Endothelial cell of umbilical vein (primary cell): Measurements from ENCODE around the gene CHN2. TPM values are rescaled to one million over a fixed set of nuclear protein-coding genes. Genes with fewer than 3 reads are reported as not detected.

ENCODE experiments used
- BruUV-seq: library from RNA; stranded (reverse); fragments of 400-500 nt; replicated peaks from 2 replicates; lab custom pipeline; 2021; lab: Mats Ljungman, UMichigan
- CTCF ChIA-PET: fragments of 300-600, 350-600 bp; sonication (Branson Sonifier 250); formaldehyde crosslinking; loops from one replicate; lab custom pipeline; 2021; ENCODE audit warnings: antibody characterized with exemption, inconsistent platforms; lab: Charles Lee
- POLR2A ChIA-PET: fragments of 300-600, 350-600 bp; sonication (Branson Sonifier 250); formaldehyde crosslinking; loops from one replicate; lab custom pipeline; 2021; ENCODE audit warnings: antibody characterized with exemption, inconsistent platforms; lab: Charles Lee
- DNase-seq: peaks from one replicate; pipeline ENCODE4 v3.0.0-alpha.2; 2011; ENCODE audit warnings: low read depth, low spot score
- FAIRE-seq: peaks from 2 replicates; lab custom pipeline; 2011; peaks lifted over from hg19 to GRCh38; lab: Jason Lieb, UNC
- H2AFZ ChIP-seq: 2 replicates; pipeline ENCODE4 v1.6.0; 2012; ENCODE audit warnings: low read depth, low read length, control low read depth, inconsistent platforms
- H3K27ac ChIP-seq: 2 replicates; pipeline ENCODE4 v1.5.1; 2011; ENCODE audit warnings: low read depth, mild to moderate bottlenecking, control low read depth, low read length, moderate library complexity; ENCODE audit not compliant: insufficient read depth
- H3K27me3 ChIP-seq, 2 experiments: 2 replicates each; pipeline versions ENCODE4 v1.6.0 to v1.6.1; 2011; ENCODE audit warnings: low read length in 2 of 2, mixed read lengths in 1 of 2; ENCODE audit not compliant: control insufficient read depth in 2 of 2, insufficient read depth in 2 of 2
- H3K36me3 ChIP-seq, 2 experiments: 2 replicates in 1 of 2; 3 replicates in 1 of 2; pipeline ENCODE4 v1.5.1; 2011; ENCODE audit warnings: low read length in 2 of 2, mild to moderate bottlenecking in 1 of 2, moderate library complexity in 1 of 2; ENCODE audit not compliant: control insufficient read depth in 2 of 2, insufficient read depth in 2 of 2; ENCODE audit errors: extremely low read depth in 1 of 2
- H3K4me1 ChIP-seq: 3 replicates; pipeline ENCODE4 v1.5.1; 2011; ENCODE audit warnings: mild to moderate bottlenecking, low read length; ENCODE audit not compliant: control insufficient read depth, insufficient read depth; ENCODE audit errors: extremely low read depth
- H3K4me2 ChIP-seq: 2 replicates; pipeline ENCODE4 v1.6.1; 2011; ENCODE audit warnings: low read length, control low read depth, mixed read lengths; ENCODE audit not compliant: insufficient read depth
- H3K4me3 ChIP-seq, 3 experiments: fragments of 200-600 bp in 1 of 3; sonication (generic), shearing (Covaris generic) in 1 of 3; replicated peaks in 1 of 3; 2 replicates each; pipeline ENCODE4 v1.5.1; 2011 to 2016; ENCODE audit warnings: control low read depth in 3 of 3, low read length in 3 of 3, mild to moderate bottlenecking in 2 of 3, inconsistent platforms in 1 of 3, low read depth in 1 of 3, moderate library complexity in 1 of 3; ENCODE audit not compliant: insufficient read depth in 1 of 3
- H3K79me2 ChIP-seq: 2 replicates; pipeline ENCODE4 v1.6.0; 2012; ENCODE audit warnings: low read length, inconsistent platforms; ENCODE audit not compliant: control insufficient read depth, insufficient read depth
- H3K9ac ChIP-seq: replicated peaks from 2 replicates; pipeline ENCODE3; 2011; ENCODE audit warnings: low read length, control low read depth; ENCODE audit not compliant: insufficient read depth; ENCODE audit errors: extremely low read depth
- H3K9me1 ChIP-seq: replicated peaks from 3 replicates; pipeline ENCODE4 v1.6.0; 2011; ENCODE audit warnings: mild to moderate bottlenecking, low read length; ENCODE audit not compliant: control insufficient read depth, insufficient read depth; ENCODE audit errors: extremely low read depth
- H3K9me3 ChIP-seq: replicated peaks from 2 replicates; pipeline ENCODE4 v1.5.1; 2012; ENCODE audit warnings: low read length, inconsistent platforms; ENCODE audit not compliant: control insufficient read depth, insufficient read depth
- H4K20me1 ChIP-seq: replicated peaks from 2 replicates; pipeline ENCODE3; 2011; ENCODE audit warnings: mild to moderate bottlenecking, low read length; ENCODE audit not compliant: control insufficient read depth, insufficient read depth; ENCODE audit errors: extremely low read depth
- EZH2 ChIP-seq: IDR thresholded peaks from 2 replicates; pipeline ENCODE4 v1.6.1; 2012; ENCODE audit warnings: borderline replicate concordance, low read depth, mild to moderate bottlenecking, moderate library complexity, low read length, inconsistent platforms; ENCODE audit not compliant: severe bottlenecking
- FOS ChIP-seq: IDR thresholded peaks from 2 replicates; pipeline ENCODE4 v1.6.1; 2011; ENCODE audit warnings: mild to moderate bottlenecking, low read length, moderate library complexity, borderline replicate concordance; ENCODE audit not compliant: insufficient read depth
- GATA2 ChIP-seq: IDR thresholded peaks from 2 replicates; pipeline ENCODE4 v1.7.0; 2011; ENCODE audit warnings: low read depth, mild to moderate bottlenecking, moderate library complexity, mixed read lengths, low read length; ENCODE audit not compliant: insufficient read length, insufficient read depth
- JUN ChIP-seq: IDR thresholded peaks from 2 replicates; pipeline ENCODE4 v1.6.1; 2011; ENCODE audit warnings: borderline replicate concordance, low read depth; ENCODE audit not compliant: insufficient read length, insufficient read depth
- MAX ChIP-seq: IDR thresholded peaks from 2 replicates; pipeline ENCODE4 v1.6.1; 2011; ENCODE audit not compliant: insufficient read depth, insufficient read length
- MYC ChIP-seq: IDR thresholded peaks from one replicate; pipeline ENCODE4 v1.6.1; 2011; ENCODE audit warnings: mild to moderate bottlenecking, low read depth, low read length
- POLR2A ChIP-seq: IDR thresholded peaks from 2 replicates; pipeline ENCODE4 v1.6.1; 2012; ENCODE audit warnings: low read depth, mild to moderate bottlenecking, control low read depth, low read length
- POLR2AphosphoS5 ChIP-seq: IDR thresholded peaks from 2 replicates; pipeline ENCODE4 v1.6.1; 2012; ENCODE audit warnings: low read depth, mild to moderate bottlenecking, control low read depth, low read length, moderate library complexity; ENCODE audit not compliant: insufficient read depth
- dilution Hi-C: fragments of 300-500 bp; cut with MboI; formaldehyde crosslinking; loops from one replicate; pipeline ENCODE4 v1.15.0; 2019; ENCODE audit warnings: low sequenced_read_pairs; ENCODE audit not compliant: extremely low pct_ligation_motif_present
- intact Hi-C: fragments of 100-400 bp; cut with micrococcal nuclease; formaldehyde crosslinking; loops from one replicate; pipeline ENCODE4 v1.10.0; 2022
- polyA plus RNA-seq, 4 experiments: library from polyadenylated mRNA; depleted of rRNA in 3 of 4; stranded (reverse) in 3 of 4; unstranded in 1 of 4; fragments of >200 nt; gene quantifications; 2 replicates each; pipeline versions ENCODE4 v1.2.1 to v1.2.3, GENCODE V29; 2011 to 2012; ENCODE audit warnings: missing spikeins in 1 of 4
- total RNA-seq: library from RNA; stranded (reverse); gene quantifications from 2 replicates; pipeline ENCODE4 v1.2.3, GENCODE V29; 2021
- TF ChIP-seq, protein P1 (sequence below), 2 donors: IDR thresholded peaks; 1 replicate in 1 of 2; 2 replicates in 1 of 2; pipeline ENCODE4 v1.5.1; 2011; ENCODE audit warnings: low read length in 2 of 2, mild to moderate bottlenecking in 2 of 2, moderate library complexity in 2 of 2, control low read depth in 1 of 2, inconsistent platforms in 1 of 2, low read depth in 1 of 2; ENCODE audit not compliant: insufficient read depth in 1 of 2; ENCODE audit errors: extremely low read depth in 1 of 2

CHN2 gene
- total and polyA plus RNA-seq, 2 donors (not counting 3 experiments of a cell fraction or from before 2014, with no cell fraction given) = 1.4 to 5.0 TPM

- POLR2A ChIA-PET = no interaction called here
Observed at GRCh38 chr7:29234438-29234837, 39.9 kb downstream of the CHN2 start.

More at GRCh38 chr7:29234438-29234837, 39.9 kb downstream of the CHN2 start:
- H3K27me3 ChIP-seq = peaks cover 0 to 2% of the 10 kb centered on the region in 2 experiments
- H3K4me2 ChIP-seq = no peak overlapping the region
- H3K36me3 ChIP-seq = no peaks in the 10 kb centered on the region
- dilution Hi-C loops (no loop called here), intact Hi-C loops (no loop called here)
- no peaks in the 10 kb centered on the region for H3K79me2 ChIP-seq
- peaks cover 5% of the 10 kb centered on the region for H3K4me1 ChIP-seq
- no peak overlapping the region for H3K27ac ChIP-seq
- no TSS peak for BruUV-seq
- no peak for FAIRE-seq
- H4K20me1 ChIP-seq = no peaks in the 10 kb centered on the region
- TF ChIP-seq MYC (no peak), EZH2 (no peak), GATA2 (no peak), POLR2AphosphoS5 (no peak), MAX (no peak), FOS (no peak), POLR2A (no peak), JUN (no peak)
- TF ChIP-seq, protein P1, sequence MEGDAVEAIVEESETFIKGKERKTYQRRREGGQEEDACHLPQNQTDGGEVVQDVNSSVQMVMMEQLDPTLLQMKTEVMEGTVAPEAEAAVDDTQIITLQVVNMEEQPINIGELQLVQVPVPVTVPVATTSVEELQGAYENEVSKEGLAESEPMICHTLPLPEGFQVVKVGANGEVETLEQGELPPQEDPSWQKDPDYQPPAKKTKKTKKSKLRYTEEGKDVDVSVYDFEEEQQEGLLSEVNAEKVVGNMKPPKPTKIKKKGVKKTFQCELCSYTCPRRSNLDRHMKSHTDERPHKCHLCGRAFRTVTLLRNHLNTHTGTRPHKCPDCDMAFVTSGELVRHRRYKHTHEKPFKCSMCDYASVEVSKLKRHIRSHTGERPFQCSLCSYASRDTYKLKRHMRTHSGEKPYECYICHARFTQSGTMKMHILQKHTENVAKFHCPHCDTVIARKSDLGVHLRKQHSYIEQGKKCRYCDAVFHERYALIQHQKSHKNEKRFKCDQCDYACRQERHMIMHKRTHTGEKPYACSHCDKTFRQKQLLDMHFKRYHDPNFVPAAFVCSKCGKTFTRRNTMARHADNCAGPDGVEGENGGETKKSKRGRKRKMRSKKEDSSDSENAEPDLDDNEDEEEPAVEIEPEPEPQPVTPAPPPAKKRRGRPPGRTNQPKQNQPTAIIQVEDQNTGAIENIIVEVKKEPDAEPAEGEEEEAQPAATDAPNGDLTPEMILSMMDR (IDR thresholded peaks at IDR 0.05; ENCODE audit: extremely low read depth in 1 of 2, insufficient read depth in 1 of 2, low read depth in 1 of 2, low read length in 2 of 2) = no peak
- no peak for DNase-seq
- CTCF ChIA-PET = no interaction called here
- H3K4me3 ChIP-seq = no peak overlapping the region
- H3K9ac ChIP-seq = no peak overlapping the region
- H3K9me3 ChIP-seq = no peaks in the 10 kb centered on the region
- no peaks in the 10 kb centered on the region for H3K9me1 ChIP-seq
- no peak overlapping the region for H2AFZ ChIP-seq
